Airway epithelial cell (primary cell): ENCODE measurements around the gene KCNK10. TPM values are rescaled to one million over a fixed set of nuclear protein-coding genes. Genes with fewer than 3 reads are reported as not detected.

Source experiments
- total RNA-seq: library from RNA; depleted of rRNA; stranded (reverse); fragments of >200 nt; gene quantifications from 2 replicates; pipeline ENCODE4 v1.2.3, GENCODE V29; 2015

KCNK10 gene
- not detected in 2 replicates for total RNA-seq

GRCh38 chr14:88323086-88323522, at the start of gene KCNK10:
Gene KCNK10 (minus strand): TSS chr14:88323269. CDS start chr14:88322798, 471 bp downstream.

Other genes starting within 250 kb of the KCNK10 start
- 2.1 and 6.1 TPM in 2 replicates for gene SPATA7, start 62.4 kb upstream of the KCNK10 start, total RNA-seq
- 3.9 and 4.9 TPM in 2 replicates for gene PTPN21, start 231.7 kb upstream of the KCNK10 start, total RNA-seq
- 43.1 and 46.5 TPM in 2 replicates for gene ZC3H14, start 239.8 kb upstream of the KCNK10 start, total RNA-seq